Trophoblast cell (in vitro differentiated cells and primary cell): Measurements from ENCODE around the gene TUBGCP4.

Experiments used
- DNase-seq, 2 donors: peaks; one replicate each; pipeline ENCODE4 v3.0.0-alpha.2; 2016
- H2AFZ ChIP-seq: 2 replicates; pipeline ENCODE4 v1.6.1; 2013; ENCODE audit warnings: low read length, moderate library complexity, mild to moderate bottlenecking; ENCODE audit not compliant: insufficient read depth, poor library complexity
- H2AK5ac ChIP-seq: 2 replicates; pipeline ENCODE4 v1.6.1; 2013; ENCODE audit warnings: mild to moderate bottlenecking, low read length
- H2BK120ac ChIP-seq: 2 replicates; pipeline ENCODE4 v1.6.1; 2013; ENCODE audit warnings: low read length, mild to moderate bottlenecking, moderate library complexity; ENCODE audit not compliant: insufficient read depth, poor library complexity
- H2BK12ac ChIP-seq: 2 replicates; pipeline ENCODE4 v1.6.1; 2013; ENCODE audit warnings: mild to moderate bottlenecking, low read length, moderate library complexity
- H2BK5ac ChIP-seq: 2 replicates; pipeline ENCODE4 v1.6.1; 2013; ENCODE audit warnings: low read length, low read depth, moderate library complexity, mild to moderate bottlenecking; ENCODE audit not compliant: poor library complexity
- H3K14ac ChIP-seq: 2 replicates; pipeline ENCODE4 v1.6.1; 2013; ENCODE audit warnings: mild to moderate bottlenecking, low read length
- H3K18ac ChIP-seq: 2 replicates; pipeline ENCODE4 v1.6.1; 2013; ENCODE audit warnings: mild to moderate bottlenecking, low read length
- H3K23ac ChIP-seq: 2 replicates; pipeline ENCODE4 v1.6.1; 2013; ENCODE audit warnings: low read length
- H3K27ac ChIP-seq: 2 replicates; pipeline ENCODE4 v1.5.1; 2013; ENCODE audit warnings: low read depth, mild to moderate bottlenecking, inconsistent platforms, low read length, moderate library complexity
- H3K27me3 ChIP-seq: 2 replicates; pipeline ENCODE4 v1.6.1; 2013; ENCODE audit warnings: inconsistent platforms, mild to moderate bottlenecking, low read length, moderate library complexity; ENCODE audit not compliant: insufficient read depth
- H3K36me3 ChIP-seq, 2 experiments: 1 replicate in 1 of 2; 2 replicates in 1 of 2; pipeline ENCODE4 v1.6.1; 2013; ENCODE audit warnings: low read length in 2 of 2, mild to moderate bottlenecking in 2 of 2, moderate library complexity in 1 of 2; ENCODE audit not compliant: insufficient read depth in 2 of 2, control insufficient read depth in 1 of 2
- H3K4ac ChIP-seq: 2 replicates; pipeline ENCODE4 v1.6.1; 2013; ENCODE audit warnings: low read depth, mild to moderate bottlenecking, low read length, moderate library complexity
- H3K4me1 ChIP-seq, 2 experiments: 1 replicate in 1 of 2; 2 replicates in 1 of 2; pipeline ENCODE4 v1.6.1; 2013; ENCODE audit warnings: low read length in 2 of 2, mild to moderate bottlenecking in 2 of 2, moderate library complexity in 1 of 2; ENCODE audit not compliant: insufficient read depth in 2 of 2, control insufficient read depth in 1 of 2
- H3K4me2 ChIP-seq: 2 replicates; pipeline ENCODE4 v1.6.1; 2013; ENCODE audit warnings: inconsistent platforms, mild to moderate bottlenecking, low read length, moderate library complexity
- H3K4me3 ChIP-seq: 2 replicates; pipeline ENCODE4 v1.5.1; 2013; ENCODE audit warnings: mild to moderate bottlenecking, low read depth, low read length, inconsistent platforms
- H3K79me1 ChIP-seq: one replicate; pipeline ENCODE4 v1.6.1; 2013; ENCODE audit warnings: low read length
- H3K79me2 ChIP-seq: 2 replicates; pipeline ENCODE4 v1.6.1; 2013; ENCODE audit warnings: low read length, mild to moderate bottlenecking; ENCODE audit not compliant: control insufficient read depth, insufficient read depth, poor library complexity
- H3K9ac ChIP-seq: 2 replicates; pipeline ENCODE4 v1.6.1; 2013; ENCODE audit warnings: mild to moderate bottlenecking, low read length
- H3K9me3 ChIP-seq: 2 replicates; pipeline ENCODE4 v1.6.1; 2013; ENCODE audit warnings: low read depth, mild to moderate bottlenecking, control low read depth, inconsistent platforms, low read length; ENCODE audit not compliant: insufficient read depth
- H4K12ac ChIP-seq: 2 replicates; pipeline ENCODE4 v1.6.1; 2013; ENCODE audit warnings: low read depth, mild to moderate bottlenecking, low read length, moderate library complexity
- H4K8ac ChIP-seq: 2 replicates; pipeline ENCODE4 v1.6.1; 2013; ENCODE audit warnings: low read depth, mild to moderate bottlenecking, low read length, moderate library complexity
- H4K91ac ChIP-seq: one replicate; pipeline ENCODE4 v1.6.1; 2013; ENCODE audit warnings: low read depth, mild to moderate bottlenecking, low read length, moderate library complexity
- WGBS: extraction: QIAGEN DNeasy Blood & Tissue Kit; methylation state at CpG from one replicate; pipeline ENCODE4 v1.1.7; 2013; ENCODE audit warnings: missing lambda C conversion rate; ENCODE audit not compliant: insufficient read length, insufficient coverage; ENCODE audit errors: extremely low coverage; 5-methylcytosine and 5-hydroxymethylcytosine counted together

TUBGCP4 gene

DNA sequence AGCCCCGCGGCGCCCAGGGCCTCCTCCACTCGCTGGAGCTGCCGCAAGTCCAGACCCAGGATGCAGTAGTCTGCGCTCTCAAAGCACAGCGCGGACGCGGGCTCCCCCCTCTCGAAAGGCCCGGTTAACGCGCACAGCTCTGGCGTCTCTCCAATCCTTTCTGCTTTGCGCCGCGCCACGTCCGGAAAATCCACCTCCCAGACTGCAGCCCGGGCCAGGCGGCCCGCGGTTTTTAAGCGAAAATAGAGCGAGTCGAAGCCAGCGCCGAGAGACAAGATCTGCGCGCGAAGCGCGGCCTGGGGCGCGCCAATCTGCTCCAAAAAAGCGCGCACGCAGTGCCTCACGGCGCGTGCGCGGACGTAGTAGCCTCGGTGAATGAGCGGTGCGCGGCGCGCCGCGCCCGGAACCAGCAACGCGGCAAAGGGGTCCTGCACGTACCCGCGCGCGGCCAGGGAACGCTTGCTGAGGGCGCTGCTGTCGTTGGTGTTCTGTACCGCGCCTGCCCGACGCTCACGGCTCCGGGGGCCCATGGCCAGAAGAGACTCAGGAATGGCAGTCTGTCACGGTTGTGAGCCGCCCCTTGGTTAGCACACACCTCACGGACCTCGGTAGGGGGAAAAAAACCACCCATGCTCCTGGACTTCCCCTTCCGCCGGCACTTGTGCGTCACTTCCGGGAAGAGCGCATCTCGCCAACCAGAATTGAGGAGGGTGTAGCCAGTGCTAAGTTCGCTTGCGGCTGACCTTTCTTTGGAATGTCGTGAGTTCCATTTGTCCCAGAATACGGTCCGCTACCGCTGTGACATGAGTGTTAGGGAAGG lies 40.7 kb upstream of the TUBGCP4 start, which contains the start of gene LCMT2:
TSS of gene LCMT2 (minus strand) at position 614 of the 820 bp plus-strand sequence. CDS start at position 530, 84 bp downstream.
- Histone ChIP-seq H2BK120ac (peak within 1 kb of the TSS; percentile 87), H3K4me3 (peak within 1 kb of the TSS; percentile 91), H3K23ac (no peak within 1 kb of the TSS), H4K91ac (peak within 1 kb of the TSS; percentile 94), H3K9ac (peak within 1 kb of the TSS; percentile 86), H4K8ac (peak within 1 kb of the TSS; percentile 98), H3K79me2 (peaks cover 9% of the 10 kb centered on the region), H3K79me1 (peaks cover 12% of the 10 kb centered on the region), H3K9me3 (no peaks in the 10 kb centered on the region), H3K4ac (peak within 1 kb of the TSS; percentile 91), H3K27ac (peak within 1 kb of the TSS; percentile 93), H2BK5ac (peak within 1 kb of the TSS; percentile 85), H2BK12ac (no peak within 1 kb of the TSS), H3K18ac (peak within 1 kb of the TSS; percentile 97), H3K36me3 (no peaks in the 10 kb centered on the region), H2AK5ac (peak within 1 kb of the TSS; percentile 78), H3K4me1 (peaks cover 8 to 9% of the 10 kb centered on the region in 2 experiments), H3K14ac (peak within 1 kb of the TSS; percentile 94), H3K27me3 (no peaks in the 10 kb centered on the region), H3K4me2 (peak within 1 kb of the TSS; percentile 87), H4K12ac (peak within 1 kb of the TSS; percentile 95), H2AFZ (peak within 1 kb of the TSS; percentile 89)
- WGBS = no CpG with 5 or more reads among the region's 86 CpGs
- peak; percentile 95 to 98 for DNase-seq

DNA sequence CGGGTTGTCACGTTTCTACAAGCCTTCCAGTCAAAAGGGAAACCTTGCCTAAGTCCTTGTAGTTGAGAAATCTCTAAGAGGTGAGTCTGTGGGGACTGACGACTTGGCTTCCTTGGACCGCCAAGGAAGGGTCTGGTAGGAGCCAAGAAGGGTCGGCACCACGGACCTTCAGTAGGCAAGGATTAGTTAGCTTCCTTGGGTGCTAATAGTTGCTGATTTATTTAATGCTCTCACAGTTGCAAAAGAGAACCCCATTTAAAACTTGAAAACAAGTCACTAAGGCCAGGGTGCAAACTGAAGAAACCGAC lies 40.2 kb upstream of the TUBGCP4 start:
- peak overlapping the region; percentile 11 for H3K9ac ChIP-seq
- H4K8ac ChIP-seq = peak overlapping the region; percentile 63
- peak overlapping the region; percentile 91 for H3K4me3 ChIP-seq
- H2BK5ac ChIP-seq = no peak overlapping the region
- no peak overlapping the region for H2BK12ac ChIP-seq
- no peak overlapping the region for H3K23ac ChIP-seq
- H3K4me2 ChIP-seq = peak overlapping the region; percentile 87
- H3K4me1 ChIP-seq = peaks cover 8 to 9% of the 10 kb centered on the region in 2 experiments
- no peaks in the 10 kb centered on the region for H3K9me3 ChIP-seq
- H3K79me1 ChIP-seq = peaks cover 12% of the 10 kb centered on the region
- WGBS = no CpG with 5 or more reads among the region's 7 CpGs
- DNase-seq = no peak
- peak overlapping the region; percentile 7 for H3K4ac ChIP-seq
- H3K27me3 ChIP-seq = no peaks in the 10 kb centered on the region
- H3K79me2 ChIP-seq = peaks cover 9% of the 10 kb centered on the region
- H3K36me3 ChIP-seq = no peaks in the 10 kb centered on the region
- no peak overlapping the region for H3K27ac ChIP-seq
- no peak overlapping the region for H2BK120ac ChIP-seq
- H4K12ac ChIP-seq = peak overlapping the region; percentile 37
- H4K91ac ChIP-seq = no peak overlapping the region
- H3K14ac ChIP-seq = no peak overlapping the region
- H2AFZ ChIP-seq = peak overlapping the region; percentile 68
- no peak overlapping the region for H2AK5ac ChIP-seq
- peak overlapping the region; percentile 1 for H3K18ac ChIP-seq

DNA sequence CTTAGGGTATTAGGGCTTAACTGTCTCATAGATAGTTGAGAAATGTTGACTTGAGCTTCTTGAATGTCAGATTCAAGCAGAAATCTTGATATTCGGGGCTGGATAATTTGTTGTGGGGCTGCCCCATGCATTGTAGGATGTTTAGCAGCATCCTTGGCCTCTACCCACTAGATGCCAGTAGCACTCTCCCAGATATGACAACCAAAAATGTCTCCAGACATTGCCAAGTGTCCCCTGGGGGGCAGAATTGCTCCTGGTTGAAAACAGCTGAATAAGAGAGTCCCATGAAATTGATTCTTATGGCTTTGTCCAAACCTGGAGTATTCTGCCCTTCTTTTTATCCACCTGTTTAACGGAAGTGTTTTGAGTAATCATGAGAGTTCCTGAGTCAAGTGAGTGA lies 24.6 kb upstream of the TUBGCP4 start:
- Histone ChIP-seq H3K14ac (no peak overlapping the region), H3K36me3 (peaks cover 0 to 4% of the 10 kb centered on the region in 2 experiments), H2BK5ac (no peak overlapping the region), H3K9me3 (no peaks in the 10 kb centered on the region), H4K91ac (no peak overlapping the region), H2BK120ac (no peak overlapping the region), H4K8ac (no peak overlapping the region), H3K18ac (no peak overlapping the region), H3K4me1 (no peaks in the 10 kb centered on the region), H2AK5ac (no peak overlapping the region), H3K4ac (no peak overlapping the region), H3K4me2 (no peak overlapping the region), H3K9ac (no peak overlapping the region), H3K27me3 (no peaks in the 10 kb centered on the region), H3K79me1 (no peaks in the 10 kb centered on the region), H2AFZ (no peak overlapping the region), H3K4me3 (no peak overlapping the region), H3K27ac (no peak overlapping the region), H2BK12ac (no peak overlapping the region), H3K23ac (no peak overlapping the region), H4K12ac (no peak overlapping the region), H3K79me2 (no peaks in the 10 kb centered on the region)
- DNase-seq = no peak
- WGBS = no CpG with 5 or more reads among the region's 2 CpGs

DNA sequence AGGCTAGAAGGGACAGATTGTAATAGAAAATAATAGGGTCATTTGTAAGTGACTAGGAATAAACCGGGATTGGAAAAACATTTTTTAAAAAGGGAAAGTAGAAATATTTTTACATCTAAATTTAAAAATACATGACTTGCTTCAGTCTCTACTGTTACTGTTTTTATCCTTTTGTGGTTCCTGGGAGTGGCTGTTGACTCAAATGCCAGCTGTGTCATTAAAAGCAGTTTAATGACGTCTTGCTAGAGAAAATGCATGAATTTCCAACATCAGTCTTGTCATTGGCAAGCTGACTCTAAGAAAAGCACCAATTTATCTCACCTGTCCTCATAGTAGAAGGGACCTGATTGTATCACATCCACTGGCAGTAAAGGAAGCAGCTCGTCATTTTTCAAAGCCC lies 23.8 kb upstream of the TUBGCP4 start:
- no peak overlapping the region for H4K12ac ChIP-seq
- H3K79me2 ChIP-seq = no peaks in the 10 kb centered on the region
- H3K27ac ChIP-seq = no peak overlapping the region
- DNase-seq = no peak
- H3K4me1 ChIP-seq = no peaks in the 10 kb centered on the region
- no peaks in the 10 kb centered on the region for H3K27me3 ChIP-seq
- no peak overlapping the region for H4K91ac ChIP-seq
- no peak overlapping the region for H3K18ac ChIP-seq
- H2BK120ac ChIP-seq = no peak overlapping the region
- no peak overlapping the region for H2AFZ ChIP-seq
- H2AK5ac ChIP-seq = no peak overlapping the region
- H3K23ac ChIP-seq = no peak overlapping the region
- no peak overlapping the region for H3K14ac ChIP-seq
- no peak overlapping the region for H3K4ac ChIP-seq
- no peak overlapping the region for H3K9ac ChIP-seq
- no peak overlapping the region for H3K4me3 ChIP-seq
- no peaks in the 10 kb centered on the region for H3K9me3 ChIP-seq
- H2BK12ac ChIP-seq = no peak overlapping the region
- no CpG with 5 or more reads among the region's 3 CpGs for WGBS
- H3K36me3 ChIP-seq = peaks cover 0 to 7% of the 10 kb centered on the region in 2 experiments
- H3K79me1 ChIP-seq = no peaks in the 10 kb centered on the region
- H4K8ac ChIP-seq = no peak overlapping the region
- no peak overlapping the region for H2BK5ac ChIP-seq
- H3K4me2 ChIP-seq = no peak overlapping the region
